ENCODE data around the gene TCF7L2.

Gene TCF7L2

DNA sequence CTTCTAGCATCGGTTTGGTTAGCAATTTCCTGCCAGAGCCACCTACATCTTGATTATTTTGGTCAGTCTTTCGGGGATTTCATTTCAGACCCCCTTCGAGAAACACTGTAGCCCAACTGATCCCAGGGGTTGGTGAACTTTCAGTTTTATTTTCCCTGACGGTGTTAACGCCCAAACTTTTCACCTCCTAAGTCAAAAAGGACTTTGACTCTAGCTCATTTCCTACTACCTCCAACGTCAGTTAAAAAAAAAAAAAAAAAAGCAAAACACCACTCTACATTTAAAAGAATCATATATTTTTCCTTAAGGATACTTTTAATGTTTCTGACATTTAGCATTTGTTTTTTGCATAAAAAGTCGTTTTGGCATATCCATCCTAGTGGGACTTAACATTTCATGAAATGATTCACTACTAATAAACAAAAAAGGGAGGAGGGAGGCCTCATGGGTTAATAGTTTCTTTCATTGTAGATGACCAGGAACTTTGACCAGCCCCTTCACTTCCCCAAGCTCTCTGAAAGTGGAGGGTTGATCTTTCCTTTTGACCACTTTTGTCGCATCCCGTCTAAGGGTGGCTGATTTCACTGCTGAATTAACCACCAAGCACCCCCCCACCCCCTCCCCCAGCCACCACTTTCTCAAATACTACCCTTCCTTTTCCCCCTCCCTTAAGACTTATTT lies 764 bp upstream of the TCF7L2 start:
- no peak for DNase-seq

DNA sequence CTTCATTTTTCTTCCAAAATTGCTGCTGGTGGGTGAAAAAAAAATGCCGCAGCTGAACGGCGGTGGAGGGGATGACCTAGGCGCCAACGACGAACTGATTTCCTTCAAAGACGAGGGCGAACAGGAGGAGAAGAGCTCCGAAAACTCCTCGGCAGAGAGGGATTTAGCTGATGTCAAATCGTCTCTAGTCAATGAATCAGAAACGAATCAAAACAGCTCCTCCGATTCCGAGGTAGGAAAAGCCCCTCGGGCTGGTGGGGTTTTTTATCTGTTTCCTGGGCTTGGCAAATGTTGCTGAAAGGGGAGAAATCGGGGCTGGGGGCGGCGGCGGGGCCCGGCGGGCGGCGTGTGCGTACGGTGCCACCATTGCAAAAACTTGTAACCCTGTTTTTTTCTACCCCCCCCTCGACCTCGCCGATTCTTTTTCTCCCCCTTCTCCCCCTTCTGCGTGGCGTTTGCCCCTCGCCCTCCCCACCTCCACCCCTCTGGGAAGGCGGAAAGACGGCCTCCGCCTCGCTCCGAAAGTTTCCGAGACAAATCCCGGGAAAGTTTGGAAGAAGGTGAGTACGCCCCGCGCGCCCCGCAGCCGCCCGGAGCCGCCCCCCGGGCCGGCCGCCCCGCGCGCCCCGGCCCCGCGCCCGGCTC lies 789 bp downstream of the TCF7L2 start:
- DNase-seq = no peak

- DNase-seq = no peak
These were observed 1.6 kb downstream of the TCF7L2 start for GRCh38 chr10:112951359-112952281.

- DNase-seq = no peak
These were observed 2.5 kb downstream of the TCF7L2 start for GRCh38 chr10:112952282-112953173.

DNA sequence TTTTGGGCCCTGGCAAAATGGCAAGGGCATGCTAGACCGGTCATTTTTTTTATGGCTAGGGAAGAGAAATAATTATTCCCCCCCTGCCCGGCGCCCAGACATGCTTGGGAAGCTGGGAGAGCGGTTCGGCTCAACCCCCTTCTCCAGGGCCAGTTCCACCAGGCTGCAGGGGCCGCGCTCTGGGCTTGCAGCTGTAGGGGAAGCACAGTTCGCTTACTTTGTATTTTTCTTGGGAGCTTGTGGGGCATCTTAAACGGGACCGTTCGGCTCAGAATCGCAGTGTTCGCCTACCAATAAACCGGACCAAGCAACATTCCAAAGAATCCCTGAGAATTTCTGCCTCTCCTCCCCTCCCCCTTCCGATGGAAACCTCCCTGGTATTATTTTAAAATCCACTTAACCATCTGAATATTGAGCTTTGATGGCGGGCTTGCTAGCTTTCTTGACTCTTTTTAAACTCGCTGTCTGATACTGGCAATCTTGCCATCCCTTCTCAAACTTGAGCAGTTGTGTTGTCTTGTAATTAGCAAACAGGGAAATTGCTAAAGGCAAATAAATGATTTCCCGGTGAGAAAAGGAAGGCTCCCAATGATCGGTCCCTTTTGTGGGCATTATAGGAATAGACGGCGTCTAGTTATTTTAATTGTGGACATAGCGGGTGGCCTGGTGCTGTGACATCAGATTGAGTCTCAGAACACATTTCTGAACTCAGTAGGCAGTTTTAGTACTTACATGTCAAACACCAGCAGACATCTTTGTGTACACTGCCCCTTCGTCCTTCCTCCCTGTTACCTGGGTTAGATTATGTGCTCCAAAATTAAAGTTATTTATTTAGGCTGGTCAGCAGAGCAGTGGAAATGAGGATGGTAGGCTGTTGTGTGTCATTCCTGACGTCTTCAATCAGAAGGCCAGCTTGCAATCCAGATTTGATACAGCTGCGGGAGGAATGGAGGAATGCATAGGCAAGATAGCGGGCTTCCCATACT lies 3.4 kb downstream of the TCF7L2 start:
- no peak for DNase-seq

- DNase-seq = no peak
These were observed 5.0 kb downstream of the TCF7L2 start for GRCh38 chr10:112954974-112955581.

DNA sequence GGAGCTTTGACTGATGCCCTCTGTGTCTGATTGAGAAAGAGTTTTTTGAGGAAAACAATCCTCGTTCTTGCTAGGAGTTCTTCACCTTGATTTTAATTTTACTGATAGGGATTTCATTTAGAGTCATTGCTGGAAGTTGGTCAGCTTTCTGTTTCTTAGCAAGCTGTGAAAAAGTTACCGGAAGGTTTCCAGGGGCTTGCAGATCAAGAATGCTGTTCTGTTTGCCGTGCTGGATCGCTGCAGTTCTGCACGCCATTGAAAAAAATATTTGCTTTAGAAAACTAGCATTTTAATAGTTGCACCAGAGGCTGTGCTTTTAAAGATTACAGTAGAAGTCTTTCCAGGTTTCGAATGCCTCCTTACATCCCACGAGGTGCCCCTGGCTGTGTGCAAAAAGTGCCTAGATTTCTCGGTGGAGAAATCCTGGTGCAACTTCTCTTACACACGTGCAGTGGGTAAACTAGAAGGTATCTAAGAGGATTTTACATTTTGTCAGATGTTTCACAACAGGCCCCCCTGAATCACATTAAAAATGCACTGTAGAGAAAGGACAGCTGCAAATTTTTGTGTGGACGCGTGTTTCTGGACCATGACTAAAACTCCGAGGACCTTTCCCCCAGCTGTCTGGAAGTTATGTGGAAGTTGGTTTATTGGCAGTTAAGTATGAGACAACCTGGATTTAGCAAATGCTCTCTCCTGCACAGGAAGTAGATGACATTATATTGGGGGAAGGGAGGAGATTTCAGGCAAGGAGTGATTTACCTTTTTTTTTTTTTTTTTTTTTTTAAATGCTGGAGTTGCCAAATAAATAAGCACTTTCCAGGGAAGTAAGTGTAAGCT lies 5.8 kb downstream of the TCF7L2 start:
- DNase-seq = no peak

DNA sequence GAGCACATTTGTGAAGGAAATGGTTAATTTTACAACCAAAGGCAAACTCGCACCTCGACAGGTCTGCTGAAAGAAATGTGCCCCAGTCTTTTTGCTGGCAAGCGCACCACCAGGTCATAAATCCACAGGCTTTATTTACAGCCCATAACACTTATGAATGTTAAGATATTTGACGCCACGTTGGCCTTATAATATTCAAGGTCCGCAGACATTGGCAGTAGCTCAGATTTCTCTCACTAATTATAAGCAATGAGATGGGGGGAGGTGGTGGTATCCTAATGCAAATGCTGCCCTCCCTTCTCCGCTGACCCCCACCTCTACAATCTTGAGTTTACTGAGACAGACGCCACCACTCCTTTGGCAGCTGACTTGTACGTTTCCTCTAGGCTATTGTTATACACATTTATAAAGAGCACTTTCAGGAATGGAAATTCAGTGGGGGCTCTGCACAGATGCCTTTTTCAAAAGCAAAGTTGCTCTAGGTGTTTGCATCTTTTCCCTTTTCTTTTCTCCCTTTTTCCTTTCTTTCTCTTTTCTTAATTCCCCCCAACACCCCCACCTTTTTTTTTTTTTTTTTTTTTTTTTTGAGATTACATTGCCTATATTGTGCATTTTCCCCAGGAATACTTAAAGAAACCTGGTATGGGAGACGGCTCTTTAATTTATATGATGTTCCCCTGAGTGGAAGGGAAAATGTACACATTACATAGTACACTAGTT lies 6.7 kb downstream of the TCF7L2 start:
- peak; percentile 28 for DNase-seq

- no peak for DNase-seq
These were observed 7.6 kb downstream of the TCF7L2 start for GRCh38 chr10:112957640-112958092.

- no peak for DNase-seq
These were observed 8.4 kb downstream of the TCF7L2 start for GRCh38 chr10:112958275-112958995.

DNA sequence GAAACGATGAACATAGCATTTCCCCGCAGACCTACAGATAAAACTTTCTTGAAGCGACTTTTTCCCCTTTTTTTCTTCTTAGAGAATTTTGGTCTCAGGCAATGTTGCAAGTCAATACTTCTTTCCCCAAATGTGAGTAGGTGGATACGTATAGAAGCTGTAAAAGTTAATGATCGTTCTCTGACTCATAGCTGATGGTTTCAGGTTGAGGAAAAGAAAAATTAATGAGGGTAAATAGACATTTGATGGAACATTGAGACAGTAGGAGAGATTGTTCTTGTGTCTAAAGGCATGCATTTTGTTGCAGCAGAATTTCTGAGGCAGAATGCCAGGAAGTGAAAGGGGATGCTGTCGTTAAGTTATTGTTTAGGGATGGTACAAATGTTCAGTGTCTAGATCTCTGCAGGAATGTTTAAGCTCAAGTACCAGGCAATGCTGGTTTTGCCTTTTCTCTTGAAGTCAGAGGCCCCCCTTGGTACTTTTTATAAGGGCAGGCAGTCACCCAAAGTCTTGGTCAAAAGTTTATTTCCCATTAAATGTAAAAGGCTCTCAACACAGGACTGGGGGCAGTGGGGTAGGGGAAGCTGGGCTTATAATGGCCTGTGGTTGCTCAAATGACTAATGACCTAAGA lies 9.3 kb downstream of the TCF7L2 start:
- DNase-seq = no peak

DNA sequence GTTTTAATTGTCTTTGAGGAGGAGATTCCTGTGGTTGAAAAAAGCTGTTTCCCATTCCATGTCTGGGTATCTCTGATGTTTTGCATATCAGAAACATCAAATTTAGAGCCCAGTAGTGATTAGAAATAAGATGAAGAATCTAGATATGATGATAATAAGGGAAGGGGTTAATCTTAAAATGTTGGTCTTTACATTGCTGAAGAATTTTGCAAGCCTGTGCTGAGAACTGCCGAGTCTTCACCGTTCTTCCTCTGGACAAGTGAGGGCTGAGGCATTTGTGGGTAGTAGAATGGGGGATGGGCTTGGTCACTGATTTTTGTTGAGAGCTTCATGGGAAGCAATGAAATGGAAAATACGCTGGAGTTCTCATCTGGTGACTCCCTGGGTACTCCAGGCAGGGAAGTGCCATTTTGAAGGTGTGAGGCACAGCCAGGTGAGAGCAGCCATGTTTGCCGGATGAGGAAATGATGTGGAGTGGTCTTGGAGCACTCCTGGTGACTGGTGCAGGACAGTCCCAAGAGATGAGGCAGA lies 10.2 kb downstream of the TCF7L2 start:
- DNase-seq = no peak

DNA sequence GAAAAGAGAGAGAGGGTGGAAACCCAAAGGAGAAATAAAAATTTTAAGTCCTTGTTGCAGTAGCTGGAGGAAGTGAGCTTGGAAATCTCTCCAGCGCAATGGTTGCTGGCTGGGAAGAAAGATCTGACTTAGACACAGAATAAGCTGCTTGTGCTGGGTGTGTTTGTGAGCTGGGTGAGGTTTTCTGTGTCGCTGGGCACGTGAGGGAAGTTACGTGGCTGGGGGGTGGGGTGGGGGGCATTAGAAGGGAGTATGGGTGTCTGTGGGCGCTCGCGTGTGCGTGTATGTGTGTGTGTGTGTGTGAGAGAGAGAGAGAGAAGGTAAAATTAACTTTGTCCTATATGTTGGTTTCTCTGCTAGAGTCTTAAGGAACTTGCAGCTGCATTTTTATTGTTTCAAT lies 11.6 kb downstream of the TCF7L2 start:
- DNase-seq = no peak

DNA sequence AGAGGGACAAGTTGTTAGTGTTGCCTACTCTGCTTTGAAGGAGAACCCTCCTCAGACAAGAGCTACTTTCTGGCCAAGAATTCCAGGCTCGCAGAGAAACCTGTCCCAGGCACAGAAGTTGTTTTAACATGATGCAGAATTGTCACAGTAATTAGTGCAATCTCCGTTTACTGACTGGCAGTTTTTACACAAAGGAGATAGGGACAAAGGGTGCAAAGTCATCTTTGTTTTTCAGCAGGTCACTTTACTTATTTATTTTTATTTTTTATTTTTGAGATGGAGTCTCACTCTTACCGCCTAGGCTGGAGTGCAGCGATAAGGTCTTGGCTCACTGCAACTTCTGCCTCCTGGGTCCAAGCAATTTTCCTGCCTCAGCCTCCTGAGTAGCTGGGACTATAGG lies 12.3 kb downstream of the TCF7L2 start:
- DNase-seq = no peak

DNA sequence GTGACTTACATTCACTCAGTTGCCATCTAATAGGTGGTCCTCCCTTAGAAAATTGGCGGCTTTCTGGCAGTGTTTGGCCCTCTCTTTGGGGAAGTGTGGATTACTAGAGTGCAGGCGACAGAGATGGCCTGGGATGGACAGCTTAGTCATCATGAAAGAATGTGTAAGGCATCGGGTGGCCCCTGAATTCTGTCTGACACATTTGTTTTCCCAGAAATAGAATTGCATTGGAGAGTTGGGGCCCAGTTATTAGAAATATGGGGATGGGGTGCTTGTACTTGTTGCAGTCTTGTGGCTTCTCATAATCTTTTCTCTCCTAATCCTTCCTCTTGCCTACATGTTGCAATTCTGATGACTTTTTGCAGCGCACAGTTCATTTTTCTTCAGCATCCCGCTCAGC lies 13.8 kb downstream of the TCF7L2 start:
- no peak for DNase-seq

DNA sequence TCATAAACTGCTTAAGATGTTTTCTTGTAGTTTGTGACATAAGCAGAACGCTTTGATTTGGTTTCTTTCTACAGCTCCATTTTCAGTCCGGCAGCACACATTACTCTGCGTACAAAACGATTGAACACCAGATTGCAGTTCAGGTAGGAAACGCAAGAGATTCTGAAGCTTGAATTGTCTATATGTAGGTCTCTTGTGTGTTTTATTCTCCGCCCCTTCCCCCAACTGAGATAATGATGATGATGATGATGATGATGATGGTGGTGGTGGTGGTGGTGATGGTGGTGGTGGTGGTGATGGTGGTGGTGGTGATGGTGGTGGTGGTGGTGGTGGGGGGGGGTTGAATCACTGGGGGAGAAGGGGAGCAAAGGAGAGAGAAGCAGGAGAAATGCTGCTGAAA lies 14.4 kb downstream of the TCF7L2 start:
- no peak for DNase-seq

DNA sequence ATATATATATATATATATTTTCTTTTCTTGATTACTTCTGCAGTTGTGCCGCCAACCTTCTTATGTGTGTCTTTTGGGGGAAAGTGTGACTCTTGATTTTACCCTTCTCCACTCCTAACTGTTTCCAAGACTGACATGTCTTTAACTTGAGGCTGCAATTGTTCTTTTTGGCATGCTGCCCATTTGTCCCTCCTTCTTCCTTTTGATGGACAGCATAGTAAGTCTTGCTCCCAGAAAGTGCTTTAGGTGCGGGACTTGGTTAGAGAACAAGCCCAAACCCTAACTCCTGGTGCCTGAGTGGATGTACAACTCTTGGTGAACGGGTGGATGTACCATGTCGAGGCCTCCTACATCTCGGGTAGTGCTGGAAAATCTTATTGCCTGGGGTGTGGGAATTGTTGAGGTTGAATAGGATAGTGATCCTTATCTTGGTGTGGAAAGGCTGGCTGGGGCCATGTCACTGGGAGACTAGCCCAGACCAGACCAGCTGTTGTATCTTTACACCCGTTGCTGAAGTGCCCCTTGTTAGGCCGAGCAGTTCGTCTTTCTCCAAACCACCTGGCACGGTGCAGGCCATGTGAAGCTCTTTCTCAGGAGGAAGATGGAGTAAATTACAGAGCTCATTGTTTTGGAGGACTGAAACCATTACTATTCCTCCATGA lies 16.3 kb downstream of the TCF7L2 start:
- no peak for DNase-seq

All from NCI-H1048 (cell line).